Stimulated activated CD8-positive, alpha-beta memory T cell treated with anti-CD3 and anti-CD28 coated beads, Interleukin-4, amount 100 ng/mL, for 24 hours (primary cell): Measurements from ENCODE around the gene USP34.
"Not testable (repeated sequence)": the region's sequence is repeated elsewhere in the genome, so short reads cannot be mapped to it uniquely, and the experiment has no call there.

Source experiments
- DNase-seq: peaks from one replicate; pipeline ENCODE4 v3.0.0-alpha.2; 2020; ENCODE audit warnings: low read depth

USP34 gene

DNA sequence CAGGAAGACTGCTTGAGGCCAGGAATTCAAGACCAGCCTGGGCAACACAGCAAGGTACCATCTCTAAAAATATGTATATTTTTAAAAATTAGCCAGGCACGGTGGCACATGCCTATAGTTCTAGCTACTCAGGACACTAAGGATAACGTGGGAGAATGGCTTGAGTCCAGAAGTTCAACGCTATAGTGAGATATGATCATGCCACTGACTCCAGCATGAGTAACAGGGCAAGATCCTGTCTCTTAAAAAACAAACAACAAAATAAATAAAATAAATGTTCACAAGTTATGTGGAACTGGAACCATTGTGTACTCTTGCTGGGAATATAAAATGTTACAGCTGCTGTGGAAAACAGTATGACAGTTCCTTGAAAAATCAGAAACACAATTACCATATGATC lies 47.2 kb downstream of the USP34 start:
- DNase-seq: no peak

DNA sequence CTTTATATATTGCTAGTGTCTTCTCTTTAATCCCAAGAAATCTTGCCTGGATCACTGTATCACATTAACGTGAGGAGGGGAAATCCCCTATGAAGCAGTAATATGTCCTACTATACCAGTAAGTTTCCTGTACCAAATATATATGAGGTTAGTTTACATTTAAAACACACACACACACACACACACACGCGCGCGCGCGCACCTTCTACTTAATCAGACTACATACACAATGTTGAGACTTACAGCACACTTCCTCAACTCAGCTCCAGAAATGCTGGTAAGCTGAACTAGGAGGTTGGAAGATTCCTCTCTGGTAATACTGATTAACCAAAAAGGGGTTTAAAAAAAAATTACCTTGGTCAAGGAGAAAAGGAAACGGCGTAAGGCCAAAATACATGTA lies 49.3 kb downstream of the USP34 start:
- no peak for DNase-seq

DNA sequence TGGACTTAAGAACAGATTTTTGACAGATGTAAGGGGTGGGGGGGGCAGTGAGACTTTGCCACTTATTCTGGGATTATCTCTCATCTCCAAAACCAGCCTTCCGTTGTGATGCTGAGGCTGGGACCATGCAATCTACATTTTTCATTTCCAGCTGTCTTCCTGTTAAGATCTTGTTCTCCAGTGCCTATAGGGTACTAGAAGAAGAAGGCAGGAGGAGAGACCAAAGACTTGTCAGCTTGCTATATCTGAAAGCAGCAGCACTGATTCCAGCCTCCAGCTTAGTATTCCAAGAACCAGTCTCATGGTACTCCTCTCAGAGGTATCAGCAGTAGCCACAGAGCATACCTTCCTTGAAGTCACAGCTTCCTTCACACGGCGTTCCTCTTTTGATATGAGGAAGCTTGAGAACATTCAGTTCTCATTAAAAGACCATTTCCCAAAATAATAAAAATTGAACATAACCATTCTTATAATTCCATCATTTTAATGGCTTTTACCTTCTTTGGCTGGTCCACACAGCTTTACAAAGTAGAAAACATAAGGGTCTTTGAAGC lies 49.8 kb downstream of the USP34 start:
- DNase-seq: no peak

DNA sequence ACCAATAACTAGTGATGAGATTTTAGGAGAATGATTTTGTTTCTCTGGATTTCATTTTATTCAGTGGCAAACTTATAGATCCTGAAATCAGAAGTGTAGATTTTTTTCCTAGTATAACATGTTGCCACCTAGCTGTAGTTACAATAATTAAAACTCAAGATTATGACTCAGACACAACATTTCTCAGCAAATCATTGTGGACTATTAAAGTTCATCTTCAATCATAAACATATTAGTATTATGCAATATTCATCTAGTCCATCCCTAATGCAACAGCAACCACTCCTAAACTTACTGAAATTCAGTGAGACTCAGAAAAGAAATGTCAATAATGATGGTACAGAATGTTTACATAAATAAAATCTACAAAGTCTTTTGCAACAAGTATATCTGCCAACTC lies 51.3 kb downstream of the USP34 start:
- DNase-seq: no peak

DNA sequence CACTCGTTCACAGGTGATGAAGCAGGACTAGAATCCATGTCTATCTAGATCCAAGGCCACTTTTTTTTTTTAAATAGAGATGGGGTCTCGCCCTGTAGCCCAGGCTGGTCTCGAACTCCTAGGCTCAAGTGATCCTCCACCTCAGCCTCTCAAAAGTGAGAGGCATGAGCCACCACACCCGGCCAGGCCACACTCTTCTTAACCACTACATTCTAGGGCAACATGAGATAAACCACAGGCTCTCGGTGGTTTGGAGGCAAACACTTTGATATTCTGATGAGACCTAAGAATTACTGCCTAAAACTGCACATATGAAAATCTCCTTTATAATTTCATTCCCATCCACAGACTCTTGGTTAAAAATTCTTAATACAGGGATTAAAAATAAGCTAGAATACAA lies 51.8 kb downstream of the USP34 start:
- no peak for DNase-seq

DNA sequence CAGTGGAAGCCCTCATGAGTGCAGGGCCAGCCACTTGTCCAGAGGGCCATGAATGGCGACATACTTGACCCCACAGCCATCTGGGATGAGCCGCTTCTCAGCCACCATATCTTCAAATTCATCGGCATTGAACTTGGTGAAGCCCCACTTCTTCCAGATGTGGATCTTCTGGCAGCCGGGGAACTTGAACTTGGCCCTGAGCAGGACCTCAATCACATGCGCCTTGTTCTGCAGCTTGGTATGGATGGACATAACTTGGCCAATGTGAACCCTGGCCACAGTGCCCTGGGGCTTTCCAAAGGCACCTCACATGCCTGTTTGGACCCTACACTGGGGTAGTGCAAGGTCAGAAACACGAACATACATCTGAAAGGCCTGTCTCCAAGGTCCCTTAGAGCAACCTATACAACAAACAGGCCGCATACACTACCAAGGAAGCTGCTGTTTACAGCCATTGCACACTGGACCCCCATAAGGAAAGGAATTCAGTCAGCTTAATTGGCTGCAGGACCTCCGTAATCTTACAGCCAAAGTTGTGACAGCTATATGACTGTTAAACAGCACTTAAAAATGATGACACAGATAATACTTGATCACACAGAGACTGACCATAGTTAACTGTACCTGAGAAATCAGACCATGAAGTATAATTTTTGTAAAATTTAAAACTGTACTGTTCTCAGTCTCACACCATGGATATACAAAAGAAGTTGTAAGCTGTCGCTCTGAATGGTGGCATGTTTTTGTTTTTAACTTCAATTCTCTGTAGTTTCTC lies 53.8 kb downstream of the USP34 start:
- no peak for DNase-seq

DNA sequence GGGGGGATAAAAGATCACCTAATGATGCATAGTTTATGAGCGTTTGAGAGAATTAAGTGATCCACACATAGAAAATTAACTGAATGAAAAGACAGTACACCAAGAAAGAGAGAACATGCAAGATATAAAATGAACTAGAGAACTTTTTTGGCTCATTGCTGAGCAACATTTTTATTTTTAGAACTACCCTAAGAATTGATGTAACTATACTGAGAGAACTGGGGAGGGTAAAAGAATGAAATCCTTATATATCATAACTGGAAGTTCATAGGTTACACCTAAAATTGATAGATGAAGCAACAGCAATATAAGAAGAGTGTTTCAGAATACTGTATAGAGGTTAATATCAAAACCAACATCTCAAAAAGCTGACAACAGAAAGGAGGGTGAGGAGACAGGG lies 55.6 kb downstream of the USP34 start:
- no peak for DNase-seq

DNA sequence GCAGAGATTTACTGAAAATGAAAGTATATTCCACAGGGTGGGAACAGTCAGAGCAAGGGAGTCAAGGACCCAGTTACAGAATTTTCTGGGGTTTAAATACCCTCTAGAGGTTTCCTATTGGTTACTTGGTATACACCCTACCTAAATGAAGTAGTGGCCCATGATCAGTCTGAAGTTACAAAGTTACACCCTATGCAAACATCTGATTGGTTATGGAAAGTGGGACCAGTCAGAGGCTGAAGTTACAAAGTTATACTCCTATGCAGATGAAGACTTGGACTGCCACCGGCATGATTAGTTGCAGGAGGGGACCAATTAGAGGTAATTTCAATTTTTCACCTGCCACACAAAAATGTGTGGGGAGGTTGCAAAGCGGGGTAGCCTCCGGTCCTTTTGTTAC lies 56.2 kb downstream of the USP34 start:
- no peak for DNase-seq

DNA sequence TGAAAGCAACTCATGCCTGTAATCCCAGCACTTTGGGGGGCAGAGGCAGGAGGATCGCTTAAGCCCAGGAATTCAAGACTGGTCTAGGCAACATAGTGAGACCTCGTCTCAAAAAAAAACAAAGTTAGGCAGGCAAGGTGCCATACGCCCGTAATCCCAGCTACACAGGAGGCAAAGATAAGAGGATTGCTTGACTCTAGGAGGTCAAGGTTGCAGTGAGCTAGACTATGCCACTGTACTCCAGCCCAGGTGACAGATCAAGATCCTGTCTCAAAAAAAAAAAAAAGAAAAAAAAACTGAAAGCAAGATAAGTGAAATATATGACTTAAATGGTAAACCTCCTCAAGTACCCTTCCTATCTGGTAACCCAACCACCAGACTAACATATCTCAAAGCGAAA lies 59.8 kb downstream of the USP34 start:
- no peak for DNase-seq

DNA sequence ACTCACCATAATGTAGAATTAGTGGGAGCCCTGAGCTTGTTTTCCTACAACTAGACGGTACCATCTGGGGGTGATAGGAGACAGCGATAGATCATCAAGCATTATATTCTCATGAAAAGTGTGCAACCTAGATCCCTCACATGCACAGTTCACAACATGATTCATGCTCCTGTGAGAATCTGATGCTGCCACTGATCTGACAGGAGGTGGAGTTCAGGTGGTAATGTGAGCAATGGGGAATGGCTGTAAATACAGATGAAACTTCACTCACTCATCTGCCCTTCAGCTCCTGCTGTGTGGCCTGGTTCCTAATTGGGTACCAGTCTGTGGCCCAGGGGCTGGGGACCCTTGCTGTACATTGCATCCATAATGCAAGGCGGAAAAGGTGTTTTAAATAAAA lies 60.7 kb downstream of the USP34 start:
- no peak for DNase-seq

DNA sequence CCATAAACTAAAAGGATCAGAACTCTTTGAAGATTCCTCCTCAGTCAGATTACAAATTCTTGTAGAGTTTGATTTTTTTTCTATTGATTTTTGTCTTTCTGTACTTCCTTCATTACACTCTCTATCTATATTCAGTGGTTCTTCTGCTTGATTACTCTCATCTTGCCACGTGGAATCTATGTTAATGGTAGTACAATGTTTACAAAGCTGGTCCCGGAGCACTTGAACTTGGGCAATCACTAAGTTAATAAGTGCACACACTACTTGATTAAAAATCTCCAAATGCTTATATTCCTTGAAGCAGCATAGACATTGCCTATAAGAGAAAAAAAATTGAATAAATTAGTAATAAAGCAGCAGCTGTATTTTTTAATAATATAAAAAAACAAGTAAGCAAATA lies 65.1 kb downstream of the USP34 start:
- DNase-seq: no peak

DNA sequence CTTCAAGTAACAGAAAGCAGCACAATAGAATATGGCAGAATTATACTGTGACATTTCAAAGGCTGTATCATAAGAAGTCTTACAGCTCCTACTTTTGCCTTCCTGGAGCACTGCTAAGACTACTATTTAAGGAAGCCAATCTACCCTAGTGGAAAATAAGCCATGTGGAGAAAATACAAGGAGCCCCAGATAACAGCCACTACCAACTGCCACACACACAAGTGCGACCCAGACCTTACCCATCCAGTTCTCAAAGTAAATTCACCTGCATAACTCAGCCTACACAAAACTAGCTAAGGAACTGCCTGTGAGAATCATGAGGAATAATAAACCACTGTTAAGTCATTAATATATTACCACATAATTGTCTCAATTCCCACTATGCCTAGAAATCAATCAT lies 66.4 kb downstream of the USP34 start:
- DNase-seq: no peak

DNA sequence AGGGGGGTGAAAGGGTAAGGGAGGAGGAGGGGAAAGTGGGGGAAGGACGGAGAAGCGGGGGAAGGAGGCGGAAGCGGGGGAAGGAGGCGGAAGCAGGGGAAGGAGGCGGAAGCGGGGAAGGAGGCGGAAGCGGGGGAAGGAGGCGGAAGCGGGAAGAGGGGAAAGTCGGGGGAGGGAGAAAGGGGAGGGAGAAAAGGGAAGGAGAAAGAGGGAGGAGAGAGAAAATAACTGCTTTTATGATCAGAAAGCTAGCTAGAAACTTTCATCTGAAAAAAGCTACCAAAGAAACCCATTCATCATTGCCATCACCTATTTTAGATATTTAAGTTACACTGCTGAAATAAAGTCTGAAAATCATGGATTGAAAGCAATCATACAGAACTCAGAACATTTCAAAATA lies 72.5 kb downstream of the USP34 start:
- no peak for DNase-seq

DNA sequence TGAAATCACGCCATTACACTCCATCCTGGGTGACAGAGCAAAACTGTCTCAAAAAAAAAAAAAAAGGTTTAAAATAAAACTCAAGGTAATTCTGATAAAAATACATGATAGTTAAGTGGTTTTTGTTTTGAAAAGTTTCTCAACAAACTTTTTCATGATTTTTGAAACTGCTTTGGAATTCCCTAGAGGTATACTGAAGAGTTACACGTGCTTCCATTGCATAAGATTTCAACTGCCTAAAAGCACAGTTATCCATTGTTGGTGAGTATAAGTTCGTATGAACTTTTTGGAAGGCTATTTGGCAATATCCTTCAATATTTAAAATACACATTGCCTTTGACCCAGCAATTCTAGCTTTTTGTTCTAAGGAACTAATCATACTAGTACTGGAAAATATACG lies 74.9 kb downstream of the USP34 start:
- no peak for DNase-seq

DNA sequence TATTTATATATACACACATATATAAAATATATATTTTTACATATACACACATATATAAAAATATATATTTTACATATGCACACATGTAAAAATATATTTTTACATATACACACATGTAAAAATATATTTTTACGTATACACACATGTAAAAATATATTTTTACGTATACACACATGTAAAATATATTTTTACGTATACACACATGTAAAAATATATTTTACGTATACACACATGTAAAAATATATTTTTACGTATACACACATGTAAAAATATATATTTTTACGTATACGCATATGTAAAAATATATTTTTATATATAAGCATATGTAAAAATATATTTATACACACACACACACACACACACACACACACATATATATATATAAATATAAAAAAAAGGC lies 83.3 kb downstream of the USP34 start:
- DNase-seq: not testable (repeated sequence)

DNA sequence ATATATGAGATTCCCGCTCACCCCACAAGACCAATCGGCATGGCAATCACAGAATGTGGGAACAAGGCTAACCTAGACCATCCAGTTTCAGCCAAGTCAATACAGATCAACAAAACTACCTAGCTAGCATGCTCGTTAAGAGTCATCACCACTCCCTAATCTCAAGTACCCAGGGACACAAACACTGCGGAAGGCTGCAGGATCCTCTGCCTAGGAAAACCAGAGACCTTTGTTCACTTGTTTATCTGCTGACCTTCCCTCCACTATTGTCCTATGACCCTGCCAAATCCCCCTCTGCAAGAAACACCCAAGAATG lies 90.0 kb downstream of the USP34 start:
- DNase-seq: not testable (repeated sequence)

DNA sequence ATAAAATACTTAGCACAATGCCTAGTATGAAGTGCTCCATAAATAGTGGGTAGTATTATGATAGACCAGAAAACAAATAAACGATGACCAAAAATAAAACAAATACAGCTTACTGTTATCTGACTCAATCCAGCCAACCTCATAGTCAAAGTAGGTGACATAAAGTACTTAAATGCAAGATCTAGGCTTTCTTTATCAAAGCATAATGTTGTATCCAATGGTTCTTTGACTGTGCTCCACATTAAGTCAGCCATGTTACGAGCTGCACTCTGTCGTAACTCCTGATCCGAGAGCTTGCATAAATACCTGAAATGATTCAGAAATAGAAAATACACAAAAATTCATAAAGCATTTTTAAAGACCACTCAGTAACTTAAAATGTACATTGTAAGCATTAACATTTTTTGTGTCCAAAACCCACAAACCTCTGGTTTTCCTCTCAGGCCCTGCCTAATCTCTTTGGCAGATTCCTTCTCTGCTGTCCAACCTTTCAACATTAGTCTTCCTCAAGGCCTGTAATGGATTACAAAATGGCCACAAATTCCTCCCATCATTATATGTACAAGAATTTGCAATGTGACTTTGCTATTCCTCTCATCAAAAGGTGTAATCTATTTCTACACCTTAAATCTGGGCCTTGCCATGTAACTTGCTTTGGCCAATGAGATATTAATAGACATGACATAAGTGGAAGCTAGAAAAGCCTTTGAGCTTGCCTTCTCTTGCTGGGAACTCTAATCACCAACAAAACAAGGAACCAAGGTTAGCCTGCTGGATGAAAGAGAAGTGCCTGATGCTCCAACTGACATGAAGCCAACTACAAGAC lies 90.6 kb downstream of the USP34 start:
- no peak for DNase-seq

DNA sequence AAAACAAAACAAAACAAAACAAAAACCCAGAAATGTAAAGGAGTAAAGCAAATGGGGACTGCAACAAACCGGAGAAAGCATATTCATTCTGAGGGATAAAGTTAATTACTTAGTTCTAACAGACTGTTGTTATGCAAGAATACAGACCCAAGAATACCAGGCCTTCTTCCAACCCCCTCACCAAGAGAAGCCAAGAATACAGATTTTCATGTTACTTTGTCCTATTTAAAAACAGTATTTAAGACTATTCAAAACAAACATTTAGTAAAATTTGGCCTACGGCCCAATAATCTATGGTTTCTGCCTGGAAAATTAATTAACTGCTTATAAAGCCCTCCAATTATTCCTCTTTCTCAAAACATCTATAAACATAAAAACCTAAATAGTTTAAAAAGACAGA lies 91.4 kb downstream of the USP34 start:
- DNase-seq: no peak

DNA sequence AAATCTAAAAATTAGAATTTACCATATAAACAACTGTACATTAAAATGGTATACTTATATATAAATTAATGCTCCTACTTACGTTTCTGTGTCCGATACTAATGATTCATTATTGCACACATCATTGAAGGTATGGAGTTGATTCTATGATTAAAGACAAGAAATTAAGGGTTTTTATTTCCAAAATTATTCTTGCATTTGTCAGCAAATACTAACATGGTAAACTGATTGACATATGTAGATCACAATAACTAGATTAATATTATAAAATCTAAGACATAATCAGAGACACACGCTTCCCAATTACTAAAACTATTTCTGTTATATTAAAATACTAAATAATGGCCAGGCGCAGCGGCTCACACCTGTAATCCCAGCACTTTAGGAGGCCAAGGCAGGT lies 92.6 kb downstream of the USP34 start:
- DNase-seq: no peak

DNA sequence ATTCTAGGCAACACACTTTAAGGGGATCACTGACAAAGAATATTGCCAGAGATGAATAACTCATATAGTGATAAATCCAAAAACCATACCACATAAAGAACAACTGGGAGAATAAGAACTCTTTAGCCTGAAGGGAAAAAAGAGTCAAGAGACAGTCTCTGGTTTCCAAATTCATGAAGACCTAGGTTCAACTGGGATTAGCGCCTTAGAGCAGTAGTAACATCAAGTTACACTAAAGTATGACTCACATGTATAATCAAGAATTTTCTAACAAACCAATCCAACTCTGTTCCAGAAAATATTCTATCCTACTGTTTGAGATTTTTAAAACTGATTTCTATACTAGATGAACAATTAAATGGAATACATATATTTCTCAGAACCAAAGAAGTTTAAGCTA lies 93.8 kb downstream of the USP34 start:
- DNase-seq: no peak

DNA sequence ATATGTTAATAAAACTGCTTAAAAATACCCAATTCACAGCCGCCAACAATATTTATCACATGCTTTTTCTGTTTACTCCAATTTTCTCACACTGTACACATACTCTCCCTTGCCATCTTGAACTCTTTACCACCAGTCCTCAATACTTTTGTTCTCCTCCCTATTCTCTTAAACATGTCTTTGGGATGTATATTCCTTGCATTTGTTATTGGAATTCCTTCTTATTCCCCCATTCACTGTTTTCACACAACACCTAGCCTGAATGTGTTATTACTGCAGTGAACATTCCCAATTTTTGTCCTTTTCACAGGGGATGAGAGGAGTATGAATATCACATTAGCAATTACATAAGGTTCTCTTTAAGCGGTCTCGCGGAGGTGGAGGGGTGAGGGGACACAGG lies 94.7 kb downstream of the USP34 start:
- no peak for DNase-seq

DNA sequence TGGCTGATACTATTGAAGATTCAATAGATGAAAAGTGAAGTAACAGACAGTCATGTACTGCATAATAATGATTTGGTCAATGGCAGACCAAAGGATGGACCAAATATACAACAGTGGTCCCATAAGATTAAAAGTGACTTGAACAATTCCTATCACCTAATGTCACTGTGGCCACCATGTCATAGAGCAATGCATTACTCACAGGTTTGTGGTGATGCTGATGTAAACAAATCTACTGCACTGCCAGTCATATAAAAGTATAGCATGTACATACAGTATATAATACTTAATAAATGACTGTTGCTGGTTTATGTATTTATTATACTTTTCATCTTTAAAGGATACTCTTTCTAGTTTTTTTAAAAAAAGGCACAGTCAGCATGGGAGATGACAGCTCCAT lies 99.9 kb downstream of the USP34 start:
- DNase-seq: no peak
